IMR-90 (cell line): Measurements from ENCODE around the gene PI16. TPM values are rescaled to one million over a fixed set of nuclear protein-coding genes. Genes with fewer than 3 reads are reported as not detected.

Source experiments
- CTCF ChIP-seq: conservative IDR thresholded peaks from 2 replicates; pipeline ENCODE4 v1.5.1; 2012; ENCODE audit warnings: mild to moderate bottlenecking, low read depth, low read length, improper control_type of control experiment
- ELK1 ChIP-seq: fragments of 150-350 bp; IDR thresholded peaks from 2 replicates; pipeline ENCODE4 v1.6.1; 2016; ENCODE audit warnings: low read depth, mild to moderate bottlenecking, low read length, moderate library complexity, borderline replicate concordance
- polyA plus RNA-seq, 3 experiments: library from polyadenylated mRNA; depleted of rRNA; stranded (reverse); fragments of >200 nt; gene quantifications; 2 replicates each; pipeline ENCODE4 v1.2.3, GENCODE V29; 2012; ENCODE audit warnings: low replicate concordance in 1 of 3
- total RNA-seq: library from RNA; depleted of rRNA; stranded (reverse); fragments of >200 nt; gene quantifications from 2 replicates; pipeline ENCODE4 v1.2.3, GENCODE V29; 2012

PI16 gene
- total and polyA plus RNA-seq, 2 of the 4 experiments (the other 2 are of a cell fraction), result 0.21 TPM; not detected in 1

GRCh38 chr6:36985808-36986703 lies 31.5 kb downstream of the PI16 start, which contains the start of gene MTCH1 (continued):
- TF ChIP-seq ELK1 (no peak), CTCF (no peak)
